IMR-90 (cell line): Measurements from ENCODE around the gene DNAJC5. TPM values are rescaled to one million over a fixed set of nuclear protein-coding genes. Genes with fewer than 3 reads are reported as not detected.
A peak's percentile ranks its signal among the peaks of the same experiment; 100 is the strongest.

Experiments
- ATAC-seq: fragments of 200-7000 bp; cut with Tn5 transposase; 2 replicates; pipeline ENCODE4 v1.9.1; 2020; ENCODE audit warnings: low read depth, mild to moderate bottlenecking, moderate library complexity
- BruUV-seq: library from RNA; stranded (reverse); fragments of 400-500 nt; replicated peaks from 2 replicates; lab custom pipeline; 2021; lab: Mats Ljungman, UMichigan
- CTCF ChIA-PET: fragments of 300-600 bp; formaldehyde crosslinking; extraction: SDS; loops from one replicate; lab custom pipeline; 2021; ENCODE audit warnings: antibody characterized with exemption; lab: Yijun Ruan, JAX
- POLR2A ChIA-PET: fragments of 300-600 bp; sonication (Branson Sonifier 250); formaldehyde crosslinking; loops from one replicate; lab custom pipeline; 2022; ENCODE audit warnings: antibody characterized with exemption; ENCODE audit not compliant: unreplicated experiment; lab: Charles Lee
- DNase-seq: peaks from one replicate; pipeline ENCODE4 v3.0.0; 2013
- H2AFZ ChIP-seq: replicated peaks from 2 replicates; pipeline ENCODE3; 2013; ENCODE audit warnings: low read length, mild to moderate bottlenecking; ENCODE audit not compliant: poor library complexity
- H2AK5ac ChIP-seq: 2 replicates; pipeline ENCODE4 v1.6.1; 2013; ENCODE audit warnings: low read depth, low read length, inconsistent platforms
- H2AK9ac ChIP-seq: replicated peaks from 2 replicates; pipeline ENCODE3; 2013; ENCODE audit warnings: mild to moderate bottlenecking, low read depth, low read length, moderate library complexity; ENCODE audit not compliant: poor library complexity
- H2BK120ac ChIP-seq: 2 replicates; pipeline ENCODE4 v1.6.1; 2013; ENCODE audit warnings: low read depth, low read length, inconsistent platforms
- H2BK15ac ChIP-seq: 3 replicates; pipeline ENCODE4 v1.6.1; 2013; ENCODE audit warnings: low read depth, low read length, inconsistent platforms
- H2BK20ac ChIP-seq: 2 replicates; pipeline ENCODE4 v1.6.1; 2013; ENCODE audit warnings: low read depth, mild to moderate bottlenecking, inconsistent platforms, low read length, moderate library complexity
- H2BK5ac ChIP-seq: 2 replicates; pipeline ENCODE4 v1.6.1; 2013; ENCODE audit warnings: mild to moderate bottlenecking, low read depth, low read length, inconsistent platforms; ENCODE audit not compliant: poor library complexity, severe bottlenecking
- H3K14ac ChIP-seq: replicated peaks from 2 replicates; pipeline ENCODE4 v1.6.1; 2013; ENCODE audit warnings: low read depth, low read length, inconsistent platforms
- H3K18ac ChIP-seq: 2 replicates; pipeline ENCODE4 v1.6.1; 2013; ENCODE audit warnings: low read depth, low read length, control low read depth
- H3K23ac ChIP-seq: 2 replicates; pipeline ENCODE4 v1.6.1; 2013; ENCODE audit warnings: low read depth, low read length, inconsistent platforms
- H3K27ac ChIP-seq: 2 replicates; pipeline ENCODE4 v1.5.1; 2013; ENCODE audit warnings: mild to moderate bottlenecking, control low read depth, low read length; ENCODE audit not compliant: insufficient read depth
- H3K27me3 ChIP-seq: 2 replicates; pipeline ENCODE4 v1.6.1; 2013; ENCODE audit warnings: low read length; ENCODE audit not compliant: control insufficient read depth, insufficient read depth
- H3K36me3 ChIP-seq: 2 replicates; pipeline ENCODE4 v1.6.1; 2013; ENCODE audit warnings: low read length, mixed read lengths; ENCODE audit not compliant: control insufficient read depth, insufficient read depth
- H3K4ac ChIP-seq: 2 replicates; pipeline ENCODE4 v1.6.1; 2013; ENCODE audit warnings: low read depth, low read length, inconsistent platforms
- H3K4me1 ChIP-seq: 2 replicates; pipeline ENCODE4 v1.6.1; 2013; ENCODE audit warnings: low read length, mixed read lengths; ENCODE audit not compliant: control insufficient read depth, insufficient read depth
- H3K4me2 ChIP-seq: 2 replicates; pipeline ENCODE4 v1.6.1; 2013; ENCODE audit warnings: low read depth, mild to moderate bottlenecking, control low read depth, low read length, moderate library complexity
- H3K4me3 ChIP-seq: 2 replicates; pipeline ENCODE4 v1.5.1; 2013; ENCODE audit warnings: low read depth, mild to moderate bottlenecking, control low read depth, low read length, moderate library complexity; ENCODE audit not compliant: insufficient read depth
- H3K56ac ChIP-seq: 2 replicates; pipeline ENCODE4 v1.6.1; 2013; ENCODE audit warnings: low read length, inconsistent platforms; ENCODE audit not compliant: insufficient read depth; ENCODE audit errors: extremely low read depth
- H3K79me1 ChIP-seq, 2 experiments: 2 replicates each; pipeline ENCODE4 v1.6.1; 2013; ENCODE audit warnings: low read length in 2 of 2, inconsistent platforms in 1 of 2, low read depth in 1 of 2
- H3K9ac ChIP-seq: 2 replicates; pipeline ENCODE4 v1.6.1; 2013; ENCODE audit warnings: low read depth, low read length, control low read depth
- H3K9me1 ChIP-seq: 2 replicates; pipeline ENCODE4 v1.6.1; 2013; ENCODE audit warnings: low read length, inconsistent platforms; ENCODE audit not compliant: insufficient read depth
- H3K9me3 ChIP-seq: 2 replicates; pipeline ENCODE4 v1.6.1; 2013; ENCODE audit warnings: low read length; ENCODE audit not compliant: control insufficient read depth, insufficient read depth
- H4K20me1 ChIP-seq: 2 replicates; pipeline ENCODE4 v1.6.1; 2013; ENCODE audit warnings: low read length, inconsistent platforms; ENCODE audit not compliant: insufficient read depth
- H4K5ac ChIP-seq: 2 replicates; pipeline ENCODE4 v1.6.1; 2013; ENCODE audit warnings: mild to moderate bottlenecking, low read depth, low read length, control low read depth
- H4K8ac ChIP-seq, 2 experiments: 2 replicates each; pipeline ENCODE4 v1.6.1; 2013; ENCODE audit warnings: low read depth in 2 of 2, low read length in 2 of 2, control low read depth in 1 of 2, inconsistent platforms in 1 of 2
- H4K91ac ChIP-seq: 2 replicates; pipeline ENCODE4 v1.6.1; 2013; ENCODE audit warnings: low read depth, low read length, inconsistent platforms; ENCODE audit not compliant: insufficient read depth
- BHLHE40 ChIP-seq: fragments of 150-350 bp; IDR thresholded peaks from 2 replicates; pipeline ENCODE4 v1.6.1; 2016; ENCODE audit warnings: mild to moderate bottlenecking, low read depth, low read length
- CEBPB ChIP-seq: IDR thresholded peaks from 2 replicates; pipeline ENCODE4 v1.6.1; 2012; ENCODE audit warnings: low read depth, low read length, improper control_type of control experiment
- CHD1 ChIP-seq: IDR thresholded peaks from 2 replicates; pipeline ENCODE4 v1.6.1; 2012; ENCODE audit warnings: low read depth, low read length, improper control_type of control experiment
- CTCF ChIP-seq: conservative IDR thresholded peaks from 2 replicates; pipeline ENCODE4 v1.5.1; 2012; ENCODE audit warnings: mild to moderate bottlenecking, low read depth, low read length, improper control_type of control experiment
- ELK1 ChIP-seq: fragments of 150-350 bp; IDR thresholded peaks from 2 replicates; pipeline ENCODE4 v1.6.1; 2016; ENCODE audit warnings: low read depth, mild to moderate bottlenecking, low read length, moderate library complexity, borderline replicate concordance
- MAFK ChIP-seq: IDR thresholded peaks from 2 replicates; pipeline ENCODE4 v1.6.1; 2012; ENCODE audit warnings: low read depth, low read length, improper control_type of control experiment
- MAZ ChIP-seq: IDR thresholded peaks from 2 replicates; pipeline ENCODE4 v1.6.1; 2012; ENCODE audit warnings: low read depth, mild to moderate bottlenecking, low read length, improper control_type of control experiment, moderate library complexity, borderline replicate concordance
- MXI1 ChIP-seq: IDR thresholded peaks from 2 replicates; pipeline ENCODE4 v1.6.1; 2012; ENCODE audit warnings: low read depth, mild to moderate bottlenecking, low read length, moderate library complexity, borderline replicate concordance
- NFE2L2 ChIP-seq: fragments of 150-350 bp; IDR thresholded peaks from 2 replicates; pipeline ENCODE4 v1.6.1; 2016; ENCODE audit warnings: low read depth, mild to moderate bottlenecking, low read length
- RAD21 ChIP-seq: IDR thresholded peaks from 2 replicates; pipeline ENCODE4 v1.6.1; 2012; ENCODE audit warnings: low read length, improper control_type of control experiment
- RCOR1 ChIP-seq: IDR thresholded peaks from 2 replicates; pipeline ENCODE4 v1.6.1; 2012; ENCODE audit warnings: mild to moderate bottlenecking, low read length, improper control_type of control experiment; ENCODE audit not compliant: insufficient replicate concordance
- RFX5 ChIP-seq: IDR thresholded peaks from 2 replicates; pipeline ENCODE4 v1.8.0; 2012; ENCODE audit warnings: low read depth, mild to moderate bottlenecking, low read length, moderate library complexity
- SMC3 ChIP-seq: fragments of 150-350 bp; IDR thresholded peaks from 2 replicates; pipeline ENCODE4 v1.6.1; 2016; ENCODE audit warnings: low read depth, mild to moderate bottlenecking, antibody characterized with exemption, low read length, moderate library complexity
- USF2 ChIP-seq: fragments of 150-350 bp; IDR thresholded peaks from 2 replicates; pipeline ENCODE4 v1.6.1; 2017; ENCODE audit warnings: mild to moderate bottlenecking, antibody characterized with exemption, low read length, low read depth
- WGBS, 2 experiments: methylation state at CpG; one replicate each; pipeline versions ENCODE4 v1.1.5 to v1.1.7; 2013; ENCODE audit warnings: missing lambda C conversion rate in 2 of 2; ENCODE audit not compliant: insufficient read length in 1 of 2; ENCODE audit errors: extremely low coverage in 2 of 2; 5-methylcytosine and 5-hydroxymethylcytosine counted together
- dilution Hi-C: fragments of 300-500 bp; cut with HindIII; formaldehyde crosslinking; loops from one replicate; pipeline ENCODE4 v1.14.3; 2018; ENCODE audit warnings: low sequenced_read_pairs; ENCODE audit not compliant: unreplicated experiment
- in situ Hi-C: fragments of 300-500 bp; cut with MboI; formaldehyde crosslinking; loops from 3 replicates; pipeline ENCODE4 v1.14.3; 2019; ENCODE audit warnings: low sequenced_read_pairs, inconsistent platforms, mixed read lengths
- intact Hi-C: fragments of 100-400 bp; cut with micrococcal nuclease; formaldehyde crosslinking; loops from 2 replicates; pipeline ENCODE4 v1.10.0; 2022
- polyA plus RNA-seq, 3 experiments: library from polyadenylated mRNA; depleted of rRNA; stranded (reverse); fragments of >200 nt; gene quantifications; 2 replicates each; pipeline ENCODE4 v1.2.3, GENCODE V29; 2012; ENCODE audit warnings: low replicate concordance in 1 of 3
- total RNA-seq: library from RNA; depleted of rRNA; stranded (reverse); fragments of >200 nt; gene quantifications from 2 replicates; pipeline ENCODE4 v1.2.3, GENCODE V29; 2012

The DNAJC5 gene
- total and polyA plus RNA-seq, 2 of the 4 experiments (the other 2 are of a cell fraction) = 35.6 to 45.2 TPM

- Histone ChIP-seq H3K9me3 (no peaks in the 10 kb centered on the region), H2AFZ (peak overlapping the region; percentile 100), H4K8ac (peak overlapping the region; percentile 43 to 76; a peak in 3 of 4 replicates), H3K4ac (no peak overlapping the region), H3K56ac (no peak overlapping the region), H2AK5ac (no peak overlapping the region), H3K4me1 (peaks cover 36% of the 10 kb centered on the region), H2BK15ac (no peak overlapping the region), H3K9me1 (peaks cover 22% of the 10 kb centered on the region), H3K36me3 (peaks cover 3% of the 10 kb centered on the region), H2BK5ac (peak overlapping the region; percentile 4), H3K27ac (no peak overlapping the region; the same call in 1 of the 2 replicates), H2BK120ac (no peak overlapping the region), H3K79me1 (peaks cover 17 to 29% of the 10 kb centered on the region in 2 experiments), H3K4me3 (peak overlapping the region; percentile 42), H3K27me3 (no peaks in the 10 kb centered on the region), H2BK20ac (no peak overlapping the region), H3K4me2 (peak overlapping the region; percentile 70), H3K23ac (no peak overlapping the region), H3K9ac (no peak overlapping the region), H3K18ac (no peak overlapping the region), H4K20me1 (0 out of 2 replicates have a peak, but pooled peaks cover 6% of the 10 kb centered on the region), H4K91ac (no peak overlapping the region), H3K14ac (no peak overlapping the region), H2AK9ac (peak overlapping the region; percentile 84), H4K5ac (no peak overlapping the region)
- no TSS peak for BruUV-seq
- WGBS, 2 experiments = 0% methylated on average over 1 of the region's 47 CpGs; no CpG with 5 or more reads in 1 of the 2 experiments
- in situ Hi-C loops = loop anchor here (10.0 kb wide), 1 partner anchor 444 kb away; the partner anchor contains the start of gene PTK6
- no peak for ATAC-seq
- ChIA-PET CTCF (no interaction called here), POLR2A (no interaction called here)
- dilution Hi-C loops = no loop called here
- TF ChIP-seq ELK1 = no peak
- TF ChIP-seq MXI1 = no peak
- TF ChIP-seq RAD21 = no peak
- no peak for TF ChIP-seq MAFK
- TF ChIP-seq RFX5 = no peak
- TF ChIP-seq CHD1 = no peak
- TF ChIP-seq BHLHE40 = no peak
- TF ChIP-seq CTCF = no peak
- no peak for TF ChIP-seq USF2
- TF ChIP-seq RCOR1 = no peak
- no peak for TF ChIP-seq CEBPB
- TF ChIP-seq NFE2L2 = no peak
- TF ChIP-seq SMC3 = no peak
- TF ChIP-seq MAZ = no peak
- intact Hi-C loops = no loop called here
- DNase-seq = no peak
Observed at GRCh38 chr20:63979229-63979556, 84.3 kb downstream of the DNAJC5 start.
